ENCODE data around the gene NUAK1.

NUAK1 gene

GRCh38 chr12:106051853-106052531 is 86.8 kb downstream of the NUAK1 start:
- DNase-seq = no peak

GRCh38 chr12:106049546-106049945 is 89.2 kb downstream of the NUAK1 start:
- DNase-seq = no peak

- DNase-seq = no peak
These were observed 89.6 kb downstream of the NUAK1 start for GRCh38 chr12:106049105-106049504.

GRCh38 chr12:106048676-106049075 is 90.1 kb downstream of the NUAK1 start:
- no peak for DNase-seq

GRCh38 chr12:106048016-106048415 is 90.7 kb downstream of the NUAK1 start:
- DNase-seq = no peak

GRCh38 chr12:106046947-106047346 is 91.8 kb downstream of the NUAK1 start:
- DNase-seq = no peak

- no peak for DNase-seq
These were observed 92.4 kb downstream of the NUAK1 start for GRCh38 chr12:106046301-106046846.

GRCh38 chr12:106045251-106045674 is 93.5 kb downstream of the NUAK1 start:
- no peak for DNase-seq

- DNase-seq = no peak
These were observed 94.0 kb downstream of the NUAK1 start for GRCh38 chr12:106044773-106045172.

GRCh38 chr12:106042037-106042436 is 96.7 kb downstream of the NUAK1 start:
- DNase-seq = no peak

GRCh38 chr12:106040521-106040920 is 98.2 kb downstream of the NUAK1 start:
- DNase-seq = no peak

- no peak for DNase-seq
These were observed 98.9 kb downstream of the NUAK1 start for GRCh38 chr12:106039646-106040404.

GRCh38 chr12:106039242-106039641 is 99.5 kb downstream of the NUAK1 start:
- DNase-seq = no peak

GRCh38 chr12:106037524-106038298 is 101.0 kb downstream of the NUAK1 start:
- DNase-seq = no peak

- DNase-seq = no peak
These were observed 103.3 kb downstream of the NUAK1 start for GRCh38 chr12:106035421-106035820.

- no peak for DNase-seq
These were observed 104.4 kb downstream of the NUAK1 start for GRCh38 chr12:106034316-106034715.

GRCh38 chr12:106033161-106033675 is 105.5 kb downstream of the NUAK1 start:
- DNase-seq = no peak

- no peak for DNase-seq
These were observed 106.2 kb downstream of the NUAK1 start for GRCh38 chr12:106032623-106032925.

- DNase-seq = no peak
These were observed 106.8 kb downstream of the NUAK1 start for GRCh38 chr12:106031761-106032622.

- DNase-seq = no peak
These were observed 108.3 kb downstream of the NUAK1 start for GRCh38 chr12:106030210-106031071.

- no peak for DNase-seq
These were observed 109.2 kb downstream of the NUAK1 start for GRCh38 chr12:106029532-106029931.
